Activated naive CD8-positive, alpha-beta T cell treated with anti-CD3 and anti-CD28 coated beads, Interleukin-2, amount 10 ng/mL, durations not matched to agents 7 days and 5 days (primary cell): ENCODE measurements around the gene CLASRP. TPM values are rescaled to one million over a fixed set of nuclear protein-coding genes. Genes with fewer than 3 reads are reported as not detected.

ENCODE experiments used
- ATAC-seq: fragments of 150-1000 bp; cut with Tn5 transposase; one replicate; pipeline ENCODE4 v1.10.0; 2021; ENCODE audit warnings: low read depth, moderate library complexity
- POLR2A ChIA-PET: fragments of 350-600 bp; sonication (Branson Sonifier 250); formaldehyde crosslinking; loops from one replicate; lab custom pipeline; 2021; ENCODE audit warnings: antibody characterized with exemption; lab: Charles Lee
- DNase-seq: peaks from one replicate; pipeline ENCODE4 v3.0.0; 2021
- H3K27ac Mint-ChIP-seq: one replicate; pipeline ENCODE4 v1.8.0; 2022; ENCODE audit warnings: mild to moderate bottlenecking, mixed read lengths
- H3K27me3 Mint-ChIP-seq: one replicate; pipeline ENCODE4 v1.8.0; 2022; ENCODE audit warnings: mild to moderate bottlenecking, moderate library complexity, mixed read lengths
- H3K36me3 Mint-ChIP-seq: one replicate; pipeline ENCODE4 v1.8.0; 2021; ENCODE audit warnings: mild to moderate bottlenecking, mixed read lengths
- H3K4me1 Mint-ChIP-seq: one replicate; pipeline ENCODE4 v1.8.0; 2021; ENCODE audit warnings: mixed read lengths
- H3K4me3 Mint-ChIP-seq: one replicate; pipeline ENCODE4 v1.8.0; 2022; ENCODE audit warnings: mild to moderate bottlenecking, moderate library complexity, mixed read lengths
- H3K9me3 Mint-ChIP-seq: one replicate; pipeline ENCODE4 v1.8.0; 2021; ENCODE audit warnings: mixed read lengths
- total RNA-seq, 2 experiments: library from RNA; stranded (reverse); gene quantifications; one replicate each; pipeline ENCODE4 v1.2.3, GENCODE V29; 2021

The CLASRP gene
- total RNA-seq, 2 experiments from 2014 or later: 128 to 129 TPM

DNA sequence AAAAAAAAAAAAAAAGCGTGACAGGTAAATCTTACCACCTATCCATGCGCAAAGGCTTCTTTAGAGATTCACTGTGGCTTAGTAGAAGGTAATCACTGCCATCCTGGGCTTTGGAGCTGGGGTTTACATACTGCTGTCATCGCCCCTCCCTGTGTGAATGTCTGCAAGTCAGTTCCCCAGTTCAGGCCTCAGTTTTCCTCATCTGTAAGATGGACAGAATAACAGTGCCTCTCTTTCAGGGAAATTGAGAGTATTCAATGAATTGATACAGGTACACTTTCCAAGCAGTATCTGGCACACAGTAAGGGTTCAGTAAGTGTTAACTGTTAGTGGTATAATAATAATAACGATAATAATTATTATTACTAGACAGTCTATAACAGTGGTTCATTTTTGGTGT is 35.4 kb upstream of the CLASRP start:
- H3K27ac Mint-ChIP-seq: no peak overlapping the region
- DNase-seq (no peak), ATAC-seq (no peak)
- peaks cover 2% of the 10 kb centered on the region for H3K27me3 Mint-ChIP-seq
- peaks cover 9% of the 10 kb centered on the region for H3K4me1 Mint-ChIP-seq
- H3K4me3 Mint-ChIP-seq: no peak overlapping the region
- POLR2A ChIA-PET: interaction anchor here (0.7 kb wide), 1 partner anchor 35 kb away, joined by 3 read pairs; the partner anchor contains the start of gene CLASRP
- H3K9me3 Mint-ChIP-seq: no peaks in the 10 kb centered on the region
- peaks cover 4% of the 10 kb centered on the region for H3K36me3 Mint-ChIP-seq

DNA sequence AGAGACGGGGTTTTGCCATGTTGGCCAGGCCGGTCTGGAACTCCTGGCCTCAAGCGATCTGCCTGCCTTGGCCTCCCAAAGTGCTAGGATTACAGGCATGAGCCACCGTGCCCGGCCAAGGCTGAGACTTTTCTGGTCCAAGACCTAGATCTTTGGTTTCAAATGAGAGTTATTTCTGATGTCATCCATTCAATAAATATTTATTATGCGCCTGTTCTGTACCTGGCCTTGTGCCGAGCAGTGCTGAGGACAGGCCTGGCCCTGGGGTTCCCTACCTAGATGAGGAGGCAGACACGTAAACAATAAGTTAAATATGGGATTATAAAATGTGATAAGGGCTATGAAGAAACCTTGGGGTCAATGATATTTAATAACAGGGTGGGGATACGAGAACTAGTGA is 33.1 kb upstream of the CLASRP start:
- no peaks in the 10 kb centered on the region for H3K9me3 Mint-ChIP-seq
- no peak overlapping the region for H3K4me3 Mint-ChIP-seq
- no peak overlapping the region for H3K27ac Mint-ChIP-seq
- ATAC-seq (no peak), DNase-seq (no peak)
- POLR2A ChIA-PET: no interaction called here
- H3K27me3 Mint-ChIP-seq: no peaks in the 10 kb centered on the region
- H3K4me1 Mint-ChIP-seq: peaks cover 5% of the 10 kb centered on the region
- H3K36me3 Mint-ChIP-seq: peaks cover 4% of the 10 kb centered on the region

DNA sequence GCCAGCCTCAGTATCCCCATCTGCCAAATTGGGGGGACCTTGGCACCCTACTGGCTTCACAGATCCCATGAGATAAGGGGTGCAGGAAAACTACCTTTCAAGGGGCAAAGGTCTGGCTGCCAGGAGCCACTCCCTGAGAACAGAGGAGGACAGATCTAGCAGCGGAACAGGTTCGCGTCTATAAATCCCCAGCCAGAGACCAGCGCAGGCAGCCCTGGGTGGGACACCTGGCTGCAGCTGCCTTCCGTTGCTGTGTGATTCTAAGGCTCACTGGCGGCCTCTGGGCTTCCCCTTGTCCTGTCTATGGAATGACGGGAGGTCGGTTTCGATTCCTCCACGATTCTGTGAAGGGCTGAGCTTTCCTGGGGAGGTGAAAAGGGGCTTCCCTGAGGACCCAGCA is 30.3 kb upstream of the CLASRP start:
- peaks cover 3% of the 10 kb centered on the region for H3K4me1 Mint-ChIP-seq
- no peaks in the 10 kb centered on the region for H3K9me3 Mint-ChIP-seq
- POLR2A ChIA-PET: no interaction called here
- ATAC-seq (no peak), DNase-seq (no peak)
- no peak overlapping the region for H3K4me3 Mint-ChIP-seq
- H3K36me3 Mint-ChIP-seq: peaks cover 3% of the 10 kb centered on the region
- no peaks in the 10 kb centered on the region for H3K27me3 Mint-ChIP-seq
- peak overlapping the region; percentile 31 for H3K27ac Mint-ChIP-seq

DNA sequence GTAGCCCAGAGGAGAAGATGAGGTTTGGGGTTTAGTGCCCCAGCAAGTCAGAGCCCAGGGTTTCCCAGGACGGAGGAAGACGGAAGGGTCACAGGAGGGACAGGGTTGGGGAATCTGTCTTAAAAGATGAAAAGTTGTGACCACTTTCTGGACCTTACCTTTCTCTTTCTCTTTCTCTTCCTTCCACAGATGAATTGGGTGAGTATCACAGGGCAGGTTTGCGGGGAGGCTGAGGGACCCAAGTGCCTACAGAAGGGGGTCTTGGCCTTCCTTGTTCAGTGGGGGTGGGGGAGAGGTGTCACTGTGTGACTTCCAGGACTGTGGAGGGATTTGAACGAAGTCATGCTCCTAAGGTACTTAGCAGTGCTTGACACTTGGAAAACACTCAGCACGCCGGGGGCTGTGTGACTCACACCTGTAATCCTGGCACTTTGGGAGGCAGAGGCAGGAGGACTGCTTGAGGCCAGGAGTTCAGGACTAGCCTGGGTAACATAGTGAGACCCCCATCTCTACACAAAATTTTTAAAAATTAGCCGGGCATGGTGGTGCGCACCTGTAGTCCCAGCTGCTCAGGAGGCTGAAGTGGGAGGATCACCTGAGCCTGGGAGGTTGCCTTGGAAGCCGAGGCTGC is 29.1 kb upstream of the CLASRP start:
- no peaks in the 10 kb centered on the region for H3K27me3 Mint-ChIP-seq
- H3K36me3 Mint-ChIP-seq: peaks cover 3% of the 10 kb centered on the region
- no peak overlapping the region for H3K27ac Mint-ChIP-seq
- peaks cover 3% of the 10 kb centered on the region for H3K4me1 Mint-ChIP-seq
- POLR2A ChIA-PET: no interaction called here
- DNase-seq (no peak), ATAC-seq (no peak)
- no peak overlapping the region for H3K4me3 Mint-ChIP-seq
- H3K9me3 Mint-ChIP-seq: no peaks in the 10 kb centered on the region

DNA sequence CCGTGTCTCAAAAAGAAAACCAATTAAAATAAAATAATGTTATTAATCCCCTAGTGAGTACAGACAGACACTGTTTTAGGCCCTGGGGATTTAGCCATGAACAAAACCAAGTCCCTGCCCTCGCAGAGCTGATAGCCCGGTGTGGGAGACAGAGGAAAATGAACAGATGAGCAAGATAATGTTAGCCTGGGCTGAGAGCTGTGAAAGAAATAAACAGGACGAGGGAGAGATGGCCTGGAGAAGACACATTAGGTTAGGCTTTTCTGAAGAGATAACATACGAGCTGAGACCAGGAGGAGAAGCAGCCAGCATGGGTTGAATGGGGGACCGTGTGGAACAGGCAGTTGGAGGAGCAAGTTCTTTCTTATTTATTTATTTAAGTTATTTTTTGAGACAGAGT is 28.5 kb upstream of the CLASRP start:
- no peak for ATAC-seq
- peaks cover 3% of the 10 kb centered on the region for H3K36me3 Mint-ChIP-seq

DNA sequence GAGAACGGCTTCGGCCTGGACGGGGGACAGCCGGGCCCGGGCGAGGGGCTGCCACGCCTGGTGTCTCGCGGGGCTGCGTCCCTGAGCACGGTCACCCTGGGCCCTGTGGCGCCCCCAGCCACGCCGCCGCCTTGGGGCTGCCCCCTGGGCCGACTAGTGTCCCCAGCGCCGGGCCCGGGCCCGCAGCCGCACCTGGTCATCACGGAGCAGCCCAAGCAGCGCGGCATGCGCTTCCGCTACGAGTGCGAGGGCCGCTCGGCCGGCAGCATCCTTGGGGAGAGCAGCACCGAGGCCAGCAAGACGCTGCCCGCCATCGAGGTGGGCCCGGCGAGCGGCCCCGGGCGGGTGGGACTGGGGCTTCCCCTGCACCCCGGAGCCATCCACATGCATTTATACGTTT is 26.9 kb upstream of the CLASRP start:
- H3K27me3 Mint-ChIP-seq: no peaks in the 10 kb centered on the region
- POLR2A ChIA-PET: no interaction called here
- ATAC-seq: no peak
- peaks cover 5% of the 10 kb centered on the region for H3K4me1 Mint-ChIP-seq
- no peak overlapping the region for H3K4me3 Mint-ChIP-seq
- H3K36me3 Mint-ChIP-seq: peaks cover 1% of the 10 kb centered on the region
- DNase-seq: no peak
- H3K9me3 Mint-ChIP-seq: no peaks in the 10 kb centered on the region
- no peak overlapping the region for H3K27ac Mint-ChIP-seq

More for the DNA sequence above, 28.5 kb upstream of the CLASRP start:
- no peak for DNase-seq
- H3K9me3 Mint-ChIP-seq: no peaks in the 10 kb centered on the region
- no peaks in the 10 kb centered on the region for H3K27me3 Mint-ChIP-seq
- H3K4me3 Mint-ChIP-seq: no peak overlapping the region
- H3K27ac Mint-ChIP-seq: no peak overlapping the region
- POLR2A ChIA-PET: no interaction called here
- peaks cover 3% of the 10 kb centered on the region for H3K4me1 Mint-ChIP-seq

DNA sequence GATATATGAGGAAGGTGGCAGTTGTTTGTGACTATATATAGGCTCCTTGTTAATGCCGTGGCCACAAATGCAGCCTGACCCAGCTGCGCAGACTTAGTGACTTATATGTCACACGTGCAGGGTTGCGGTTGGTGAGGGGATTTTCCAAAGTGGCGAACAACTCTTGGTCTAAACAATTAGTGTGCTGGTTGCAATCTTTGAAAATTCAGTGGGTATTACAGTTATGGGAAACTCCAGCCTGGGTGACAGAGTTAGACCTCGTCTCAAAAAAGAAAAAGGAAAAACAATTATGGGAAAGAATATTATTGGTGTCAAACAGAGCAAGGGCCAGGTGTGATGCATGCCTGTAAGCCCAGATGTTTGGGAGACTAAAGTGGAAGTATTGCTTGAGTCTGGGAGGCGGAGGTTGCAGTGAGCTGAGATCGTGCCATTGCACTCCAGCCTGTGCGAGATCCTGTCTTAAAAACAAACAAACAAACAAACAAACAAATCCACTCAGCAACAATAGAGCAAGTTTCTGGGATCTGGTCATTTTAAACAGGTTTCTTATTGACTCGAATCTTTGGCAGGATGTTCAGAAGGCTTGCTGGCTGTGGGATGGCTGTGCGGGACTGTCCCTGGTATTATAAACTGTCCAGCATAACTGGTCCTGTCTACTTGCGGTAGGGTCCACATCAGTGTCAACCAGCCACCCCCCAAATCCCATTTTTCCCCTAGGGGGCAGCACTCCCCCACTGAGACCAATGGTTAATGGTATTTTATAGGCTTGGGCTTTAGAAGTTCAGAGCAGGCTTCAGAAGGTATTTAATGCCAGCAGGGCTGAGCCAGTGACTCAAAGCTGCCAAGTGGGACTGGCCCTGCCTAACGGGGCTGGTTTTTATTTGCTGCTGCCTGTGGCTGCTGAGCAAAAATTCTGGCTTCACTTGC is 22.2 kb upstream of the CLASRP start:
- H3K27ac Mint-ChIP-seq: peak overlapping the region; percentile 27
- peak; percentile 74 for DNase-seq
- H3K36me3 Mint-ChIP-seq: no peaks in the 10 kb centered on the region
- POLR2A ChIA-PET: no interaction called here
- H3K4me1 Mint-ChIP-seq: peaks cover 5% of the 10 kb centered on the region
- H3K27me3 Mint-ChIP-seq: no peaks in the 10 kb centered on the region
- ATAC-seq: peak; percentile 76
- H3K9me3 Mint-ChIP-seq: no peaks in the 10 kb centered on the region
- no peak overlapping the region for H3K4me3 Mint-ChIP-seq

DNA sequence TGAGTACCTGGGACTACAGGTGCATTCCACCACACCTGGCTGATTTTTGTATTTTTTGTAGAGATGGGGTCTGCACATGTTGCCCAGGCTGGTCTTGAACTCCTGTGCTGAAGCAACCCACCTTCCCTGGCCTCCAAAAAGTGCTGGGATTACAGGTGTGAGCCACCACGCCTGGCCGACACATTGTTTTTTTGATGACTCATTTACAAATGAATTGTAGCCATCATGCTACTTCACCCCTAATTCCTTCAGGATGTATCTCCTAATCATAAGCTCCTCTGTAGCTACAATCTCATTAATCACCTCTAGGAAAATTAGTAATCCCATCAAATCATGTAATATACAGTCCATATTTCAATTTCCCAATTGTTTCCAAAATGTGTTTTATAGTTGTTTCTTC is 19.7 kb upstream of the CLASRP start:
- peaks cover 5% of the 10 kb centered on the region for H3K4me1 Mint-ChIP-seq
- no peaks in the 10 kb centered on the region for H3K27me3 Mint-ChIP-seq
- DNase-seq (no peak), ATAC-seq (no peak)
- no peak overlapping the region for H3K4me3 Mint-ChIP-seq
- no peak overlapping the region for H3K27ac Mint-ChIP-seq
- POLR2A ChIA-PET: no interaction called here
- H3K9me3 Mint-ChIP-seq: no peaks in the 10 kb centered on the region
- H3K36me3 Mint-ChIP-seq: no peaks in the 10 kb centered on the region

DNA sequence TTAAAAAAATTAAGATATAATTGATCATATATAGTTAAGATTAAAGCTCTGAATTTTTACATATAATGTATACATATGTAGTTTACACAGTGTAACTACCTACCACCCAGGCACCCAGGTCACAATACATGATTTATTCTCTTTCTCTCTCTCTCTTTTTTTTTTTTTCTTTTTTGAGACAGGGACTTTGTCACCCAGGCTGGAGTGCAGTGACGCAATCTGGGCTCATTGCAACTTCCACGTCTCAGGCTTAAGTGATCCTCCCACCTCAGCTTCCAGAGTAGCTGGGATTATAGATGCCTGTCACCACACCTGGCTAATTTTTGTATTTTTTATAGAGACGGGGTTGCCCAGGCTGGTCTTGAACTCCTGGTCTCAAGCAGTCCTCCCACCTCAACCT is 18.8 kb upstream of the CLASRP start:
- no peaks in the 10 kb centered on the region for H3K9me3 Mint-ChIP-seq
- H3K4me3 Mint-ChIP-seq: no peak overlapping the region
- POLR2A ChIA-PET: no interaction called here
- peaks cover 5% of the 10 kb centered on the region for H3K4me1 Mint-ChIP-seq
- DNase-seq (no peak), ATAC-seq (no peak)
- no peaks in the 10 kb centered on the region for H3K27me3 Mint-ChIP-seq
- H3K36me3 Mint-ChIP-seq: no peaks in the 10 kb centered on the region
- no peak overlapping the region for H3K27ac Mint-ChIP-seq

DNA sequence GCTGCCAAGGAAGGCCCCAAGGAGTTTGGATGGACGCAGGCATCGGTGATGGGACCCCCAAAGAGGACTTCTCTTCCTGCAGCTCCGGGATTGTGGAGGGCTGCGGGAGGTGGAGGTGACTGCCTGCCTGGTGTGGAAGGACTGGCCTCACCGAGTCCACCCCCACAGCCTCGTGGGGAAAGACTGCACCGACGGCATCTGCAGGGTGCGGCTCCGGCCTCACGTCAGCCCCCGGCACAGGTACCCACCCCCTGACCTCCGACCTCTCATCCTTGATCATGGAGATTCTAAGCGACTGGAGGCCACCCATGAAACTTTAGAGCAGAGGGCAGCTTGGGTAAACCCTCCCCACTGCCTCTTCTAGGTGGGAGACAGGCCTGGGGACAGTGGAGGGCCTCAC is 16.9 kb upstream of the CLASRP start:
- no peaks in the 10 kb centered on the region for H3K27me3 Mint-ChIP-seq
- ATAC-seq (no peak), DNase-seq (no peak)
- POLR2A ChIA-PET: no interaction called here
- peaks cover 2% of the 10 kb centered on the region for H3K4me1 Mint-ChIP-seq
- H3K4me3 Mint-ChIP-seq: no peak overlapping the region
- H3K27ac Mint-ChIP-seq: no peak overlapping the region
- no peaks in the 10 kb centered on the region for H3K9me3 Mint-ChIP-seq
- H3K36me3 Mint-ChIP-seq: no peaks in the 10 kb centered on the region

DNA sequence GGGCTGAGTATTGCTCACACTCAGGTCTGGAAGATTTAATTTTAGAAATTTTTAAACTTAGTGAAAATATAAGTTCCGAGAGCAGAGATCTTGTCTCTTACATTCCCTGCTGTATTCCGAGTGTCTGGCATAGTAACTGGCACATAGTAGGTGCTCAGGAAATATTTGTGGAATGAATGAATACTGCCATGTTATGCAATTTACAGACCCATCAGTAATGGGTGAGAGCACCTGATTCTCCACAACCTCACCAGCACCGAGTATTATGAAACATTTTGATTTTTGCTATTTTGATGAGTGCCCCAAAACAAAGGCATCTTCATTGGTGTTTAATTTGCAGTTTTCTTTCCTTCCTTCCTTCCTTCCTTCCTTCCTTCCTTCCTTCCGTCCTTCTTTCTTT is 15.8 kb upstream of the CLASRP start:
- no peak for DNase-seq
- no peaks in the 10 kb centered on the region for H3K9me3 Mint-ChIP-seq
- POLR2A ChIA-PET: interaction anchor here (0.7 kb wide), 1 partner anchor 483 kb away, joined by 4 read pairs; no protein-coding TSS in a partner anchor
- no peaks in the 10 kb centered on the region for H3K36me3 Mint-ChIP-seq
- ATAC-seq: no peak
- no peak overlapping the region for H3K4me3 Mint-ChIP-seq
- H3K27me3 Mint-ChIP-seq: no peaks in the 10 kb centered on the region
- no peak overlapping the region for H3K27ac Mint-ChIP-seq
- no peaks in the 10 kb centered on the region for H3K4me1 Mint-ChIP-seq

DNA sequence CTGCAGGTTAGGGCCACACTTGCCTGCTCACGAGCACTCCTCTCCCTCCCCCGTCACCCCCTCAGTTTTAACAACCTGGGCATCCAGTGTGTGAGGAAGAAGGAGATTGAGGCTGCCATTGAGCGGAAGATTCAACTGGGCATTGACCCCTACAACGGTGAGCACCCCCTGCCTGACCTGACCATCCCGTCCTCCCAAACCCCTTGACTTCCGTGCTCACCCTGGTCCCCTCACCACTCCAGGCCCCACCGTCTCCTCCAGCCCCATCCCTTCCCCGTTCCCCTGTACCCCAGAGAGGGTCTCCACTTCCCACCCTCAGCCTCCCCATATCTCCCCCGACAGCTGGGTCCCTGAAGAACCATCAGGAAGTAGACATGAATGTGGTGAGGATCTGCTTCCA is 13.6 kb upstream of the CLASRP start:
- no peak for DNase-seq

DNA sequence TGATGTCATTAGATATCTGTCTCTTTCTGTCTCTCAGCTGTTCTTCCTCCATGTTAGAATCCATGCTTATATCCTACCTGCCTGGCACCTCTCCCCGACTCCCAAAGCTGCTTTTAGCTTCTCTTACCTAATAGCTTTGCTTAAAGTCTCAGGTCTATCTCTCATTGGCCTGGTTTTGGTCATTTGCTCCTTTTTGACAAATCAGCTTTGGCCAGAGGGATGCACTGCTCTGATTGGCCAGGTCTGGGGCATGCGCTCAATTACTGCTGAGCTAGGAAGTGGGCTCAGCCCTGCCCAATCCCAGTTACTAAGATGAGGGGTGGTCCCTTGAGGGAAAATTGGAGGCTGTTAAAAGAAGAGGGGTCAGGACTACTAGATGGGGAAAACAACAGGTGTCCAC is 11.5 kb upstream of the CLASRP start:
- no peaks in the 10 kb centered on the region for H3K27me3 Mint-ChIP-seq
- no peaks in the 10 kb centered on the region for H3K9me3 Mint-ChIP-seq
- ATAC-seq: no peak
- no peak overlapping the region for H3K4me3 Mint-ChIP-seq
- POLR2A ChIA-PET: interaction anchor here (3.0 kb wide), 1 partner anchor 12 kb away, joined by 10 read pairs; the partner anchor contains the start of gene CLASRP
- H3K27ac Mint-ChIP-seq: no peak overlapping the region
- no peak for DNase-seq
- no peaks in the 10 kb centered on the region for H3K4me1 Mint-ChIP-seq
- peaks cover 8% of the 10 kb centered on the region for H3K36me3 Mint-ChIP-seq

More for the DNA sequence above, 13.6 kb upstream of the CLASRP start:
- POLR2A ChIA-PET: no interaction called here
- no peaks in the 10 kb centered on the region for H3K9me3 Mint-ChIP-seq
- H3K4me3 Mint-ChIP-seq: no peak overlapping the region
- H3K27me3 Mint-ChIP-seq: no peaks in the 10 kb centered on the region
- H3K4me1 Mint-ChIP-seq: no peaks in the 10 kb centered on the region
- no peaks in the 10 kb centered on the region for H3K36me3 Mint-ChIP-seq
- ATAC-seq: no peak
- H3K27ac Mint-ChIP-seq: no peak overlapping the region

DNA sequence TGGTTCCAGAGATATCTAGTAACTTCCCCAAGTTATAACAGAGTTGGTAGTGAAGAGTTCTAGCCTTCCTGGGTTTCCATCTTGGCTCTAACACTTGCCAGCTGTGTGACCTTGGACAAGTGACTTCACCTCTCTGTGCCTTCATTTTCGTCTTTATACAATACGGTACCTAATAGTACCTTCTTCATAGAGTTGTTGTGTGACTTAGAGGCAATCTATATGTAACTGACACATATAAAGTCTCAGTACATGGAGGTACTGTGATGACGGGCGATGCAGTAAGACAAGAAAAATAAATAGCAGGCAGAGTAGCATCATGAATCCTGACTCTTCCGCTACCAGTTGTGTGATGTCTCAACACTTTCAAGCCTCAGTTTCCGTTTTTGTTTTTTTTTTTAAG is 8.0 kb upstream of the CLASRP start:
- no peaks in the 10 kb centered on the region for H3K9me3 Mint-ChIP-seq
- ATAC-seq: no peak
- no peaks in the 10 kb centered on the region for H3K27me3 Mint-ChIP-seq
- peaks cover 21% of the 10 kb centered on the region for H3K36me3 Mint-ChIP-seq
- POLR2A ChIA-PET: no interaction called here
- H3K27ac Mint-ChIP-seq: no peak overlapping the region
- no peak for DNase-seq
- H3K4me3 Mint-ChIP-seq: no peak overlapping the region
- H3K4me1 Mint-ChIP-seq: peaks cover 2% of the 10 kb centered on the region
